ENCODE data around the gene CYP51A1. TPM values are rescaled to one million over a fixed set of nuclear protein-coding genes. Genes with fewer than 3 reads are reported as not detected.

The CYP51A1 gene
- total RNA-seq, 1 experiment from 2014 or later = 74.3 TPM

Other genes with a start within 250 kb of the CYP51A1 start
- 30.2 and 32.8 TPM in 2 replicates for gene AKAP9, start 193.6 kb downstream of the CYP51A1 start, total RNA-seq (2014; rRNA removed; shearing (Covaris generic))
- gene LRRD1, start 44.7 kb upstream of the CYP51A1 start, total RNA-seq (2014; rRNA removed; shearing (Covaris generic)) = not detected in 2 replicates
- 16.7 and 19.9 TPM in 2 replicates for gene KRIT1, start 111.4 kb upstream of the CYP51A1 start, total RNA-seq (2014; rRNA removed; shearing (Covaris generic))
- 22.2 and 24.9 TPM in 2 replicates for gene ANKIB1, start 111.5 kb upstream of the CYP51A1 start, total RNA-seq (2014; rRNA removed; shearing (Covaris generic))

Data from HT-29 (cell line).